ENCODE results near the gene PARP12.

Gene PARP12

DNA sequence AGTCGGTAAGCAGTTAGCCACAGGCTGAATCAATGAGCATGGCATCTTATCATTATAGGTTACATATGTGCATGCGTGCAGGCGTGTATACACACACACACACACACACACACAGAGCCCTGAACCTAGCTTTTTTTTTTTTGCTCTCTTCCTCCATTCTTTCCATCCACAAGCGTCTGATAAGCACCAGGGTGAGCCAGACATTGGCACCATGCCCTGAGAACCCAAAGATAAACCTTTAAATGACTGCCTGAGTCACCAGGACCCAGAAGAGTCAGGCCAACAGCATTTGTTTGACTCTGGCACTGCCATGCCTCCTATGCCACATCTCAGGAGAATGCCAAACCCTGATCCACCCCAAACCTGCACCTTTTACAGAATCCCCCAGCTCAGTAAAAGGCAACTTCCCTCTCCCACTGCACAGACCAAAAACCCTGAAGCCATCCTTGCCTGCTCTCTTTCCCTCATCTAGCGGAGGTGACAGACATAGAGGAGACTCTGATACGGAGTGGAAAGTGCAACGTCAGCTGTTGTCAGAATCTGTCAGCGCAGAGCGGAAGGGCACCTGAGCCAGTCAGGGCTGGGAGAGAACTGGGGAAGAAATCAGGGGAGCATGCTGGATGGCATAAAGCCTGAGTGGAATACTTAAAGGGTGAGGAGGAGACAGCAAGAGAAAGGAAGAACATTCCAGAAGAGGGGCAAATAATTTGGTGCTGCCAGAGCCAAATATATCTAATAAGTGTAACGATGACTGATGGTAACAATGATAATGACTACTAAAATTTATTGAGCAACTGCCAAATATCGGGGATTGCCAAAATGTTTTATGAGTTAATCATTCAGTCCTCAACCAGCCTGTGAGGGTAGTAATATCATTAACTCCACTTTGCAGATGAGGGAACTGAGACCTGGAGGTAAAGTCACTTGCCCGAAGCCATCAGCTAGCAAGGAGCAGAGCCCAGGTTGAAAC, 3.2 kb downstream of the PARP12 start:
- peak; percentile 63 for DNase-seq (ENCODE audit: low read depth)

DNA sequence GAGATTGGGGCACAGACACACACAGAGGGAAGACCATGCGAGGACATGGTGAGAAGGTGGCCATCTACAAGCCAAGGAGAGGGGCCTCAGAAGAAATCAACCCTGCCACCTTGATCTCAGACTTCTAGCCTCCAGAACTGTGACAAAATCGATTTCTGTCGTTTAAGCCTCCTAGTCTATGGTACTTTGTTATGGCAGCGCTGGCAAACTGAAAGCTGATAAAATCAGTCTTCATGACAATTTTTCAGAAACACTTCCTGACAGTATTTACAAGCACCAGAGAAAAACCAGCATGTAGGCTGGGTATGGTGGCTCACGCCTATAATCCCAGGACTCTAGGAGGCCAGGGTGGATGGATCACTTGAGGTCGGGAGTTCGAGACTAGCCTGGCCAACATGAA, 4.2 kb downstream of the PARP12 start:
- DNase-seq (ENCODE audit: low read depth) = no peak

DNA sequence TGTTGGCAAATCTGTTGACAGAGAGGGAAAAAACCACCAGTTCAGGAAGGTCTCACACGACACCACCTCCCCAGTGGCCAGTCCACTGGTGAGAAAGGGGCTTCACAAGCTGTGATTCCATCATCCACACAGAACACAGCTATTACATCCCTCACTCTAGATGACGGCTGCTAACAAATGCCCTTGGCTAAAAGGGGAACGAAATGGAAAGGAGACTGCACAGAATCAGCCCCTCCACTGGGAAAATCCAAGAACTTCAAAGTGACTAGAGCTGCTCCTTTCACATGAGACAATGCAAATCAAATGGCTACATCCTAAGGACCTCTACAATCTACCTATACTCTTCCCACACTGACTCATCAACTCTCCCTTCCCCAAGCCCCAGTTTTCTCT, 5.6 kb downstream of the PARP12 start:
- DNase-seq (ENCODE audit: low read depth) = no peak

DNA sequence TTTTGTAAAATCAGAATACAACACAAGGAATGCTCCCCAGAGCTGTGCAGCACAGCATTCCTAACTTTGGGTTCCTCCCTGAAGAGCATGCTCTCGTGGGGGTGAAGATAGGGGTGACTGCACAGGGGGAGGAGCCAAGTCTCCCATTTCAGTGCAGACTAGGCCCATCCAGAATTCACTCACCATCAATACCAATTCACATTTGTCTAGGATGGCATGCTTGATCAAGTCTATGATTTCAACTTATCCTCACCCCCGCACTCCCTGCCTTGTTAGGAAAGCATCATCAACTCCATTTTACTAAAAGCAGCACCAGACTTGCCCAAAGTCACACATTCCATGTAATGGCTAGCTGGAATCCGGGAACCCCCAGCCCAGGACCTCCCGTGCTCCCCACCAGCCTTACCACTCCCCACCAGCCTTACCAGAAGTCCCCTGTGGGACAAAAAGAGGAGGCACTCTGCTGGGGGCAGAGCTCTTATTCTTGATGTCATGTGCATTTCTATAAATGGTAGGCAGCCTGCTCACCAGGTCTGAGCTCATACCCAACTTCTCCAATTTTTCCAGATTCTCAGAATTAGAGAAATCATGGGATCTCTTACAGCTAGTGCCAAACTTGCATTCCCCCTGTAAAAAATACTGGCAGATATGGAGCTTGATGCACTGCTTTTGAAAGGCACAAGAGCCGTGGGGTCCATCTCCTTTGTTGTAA, 6.2 kb downstream of the PARP12 start:
- DNase-seq (ENCODE audit: low read depth) = no peak

DNA sequence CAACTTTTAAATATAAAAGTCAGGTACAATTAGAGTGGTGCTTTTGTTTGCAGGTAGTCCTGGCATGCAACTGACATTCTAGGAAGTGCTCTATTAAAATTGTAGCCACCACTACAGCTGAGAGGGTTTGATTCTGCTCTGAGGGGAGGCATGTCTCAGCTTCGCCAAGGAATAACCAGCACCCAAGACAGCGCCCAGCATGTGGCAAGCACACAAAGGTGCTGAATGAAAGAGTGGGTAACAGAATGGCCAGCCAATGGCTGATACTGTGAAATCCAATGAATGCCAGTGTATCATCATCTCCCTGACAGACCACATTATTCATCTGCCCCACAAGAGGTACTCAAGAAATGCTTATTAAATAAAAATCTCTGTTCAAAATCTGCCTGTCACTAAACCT, 6.9 kb downstream of the PARP12 start:
- DNase-seq (ENCODE audit: low read depth) = no peak

DNA sequence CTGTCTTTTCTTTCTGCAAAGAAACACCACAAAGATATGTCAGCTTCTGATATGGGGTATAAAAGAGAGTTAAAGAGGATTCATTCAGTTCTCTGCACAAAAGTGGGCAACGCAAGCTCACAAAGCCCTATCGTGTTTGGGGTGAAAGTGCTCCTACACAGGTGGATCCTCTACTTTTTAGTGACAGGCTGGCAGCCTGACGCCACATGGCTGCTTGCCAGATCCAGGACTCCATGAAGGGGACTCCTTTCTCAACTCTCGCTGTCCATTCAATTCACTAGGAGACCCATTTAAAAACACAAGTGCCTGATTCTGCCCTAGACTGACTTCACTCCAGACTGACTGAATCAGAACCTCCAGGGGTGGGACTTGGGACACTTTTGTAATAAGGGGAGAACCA, 8.0 kb downstream of the PARP12 start:
- no peak for DNase-seq (ENCODE audit: low read depth)

DNA sequence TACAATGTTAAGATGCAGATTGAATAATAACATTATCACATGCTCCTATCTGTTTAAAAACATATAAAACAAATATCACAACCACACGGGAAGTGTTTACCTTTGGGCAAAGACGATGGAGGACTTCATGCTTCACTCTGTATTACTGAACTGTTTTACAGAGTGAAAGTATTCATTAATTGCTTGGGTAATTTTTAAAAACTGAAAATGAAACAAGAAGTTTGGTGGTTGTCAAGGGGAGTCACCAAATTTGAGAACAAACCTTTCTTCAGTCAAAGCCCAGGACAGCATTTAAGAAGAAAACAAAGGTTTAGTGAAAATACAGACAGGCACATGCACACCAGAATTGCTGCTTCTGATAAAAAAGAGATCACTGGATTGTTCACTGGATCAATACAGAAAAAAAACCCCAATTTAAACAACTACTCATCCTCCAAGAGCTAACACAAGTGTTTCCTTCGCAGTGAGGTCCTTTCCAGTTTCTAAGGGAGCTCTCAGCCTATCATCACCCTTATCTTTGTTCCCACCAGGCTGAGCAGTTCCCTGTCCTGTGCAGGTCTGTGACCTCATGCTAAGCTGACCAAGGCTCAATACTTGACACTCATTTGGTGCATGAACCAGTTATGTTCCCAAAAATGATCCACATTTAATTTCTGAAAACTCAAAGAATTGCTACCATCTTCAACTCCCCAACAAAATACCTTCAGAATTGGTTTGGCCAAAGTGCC, 8.8 kb downstream of the PARP12 start:
- no peak for DNase-seq (ENCODE audit: low read depth)

DNA sequence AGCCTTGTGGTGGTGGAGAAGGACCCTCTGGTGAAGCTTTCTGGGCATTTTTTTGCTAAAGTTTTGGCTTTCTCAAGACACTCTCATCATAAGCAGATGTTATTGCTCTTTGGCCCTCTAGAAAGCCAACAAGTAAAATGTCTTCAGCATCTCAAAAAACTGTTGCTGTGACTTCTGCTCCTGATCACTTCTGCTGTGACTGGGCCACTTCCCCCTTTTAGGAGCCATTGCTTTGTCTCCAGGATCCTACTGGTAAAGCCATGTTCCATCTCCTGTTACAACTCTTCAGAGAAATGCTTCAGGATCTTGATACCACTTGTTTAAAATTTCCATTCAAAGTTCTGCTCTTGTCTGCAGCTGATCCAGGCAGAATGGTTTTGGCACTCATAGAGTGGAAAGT, 10.9 kb downstream of the PARP12 start:
- no peak for DNase-seq (ENCODE audit: low read depth)

DNA sequence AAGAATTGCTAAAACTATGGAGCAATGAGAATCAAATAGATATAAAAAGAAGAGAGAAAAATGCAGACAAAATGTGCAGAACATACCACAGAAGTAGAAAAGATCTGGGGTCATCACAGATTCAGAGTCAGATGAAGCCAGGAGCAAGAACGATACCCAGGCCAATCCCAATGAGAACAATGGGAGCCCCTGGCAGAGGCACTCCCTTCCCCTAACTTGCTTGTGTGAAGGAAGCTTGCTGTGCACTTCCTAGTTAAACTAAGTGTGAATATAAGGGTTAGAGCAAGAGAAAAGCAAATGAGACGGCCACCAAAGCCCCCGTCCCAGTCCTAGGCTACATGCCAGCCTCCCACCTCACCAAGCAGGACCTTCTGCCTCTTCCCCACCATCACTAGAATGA, 12.7 kb downstream of the PARP12 start:
- DNase-seq (ENCODE audit: low read depth) = no peak

DNA sequence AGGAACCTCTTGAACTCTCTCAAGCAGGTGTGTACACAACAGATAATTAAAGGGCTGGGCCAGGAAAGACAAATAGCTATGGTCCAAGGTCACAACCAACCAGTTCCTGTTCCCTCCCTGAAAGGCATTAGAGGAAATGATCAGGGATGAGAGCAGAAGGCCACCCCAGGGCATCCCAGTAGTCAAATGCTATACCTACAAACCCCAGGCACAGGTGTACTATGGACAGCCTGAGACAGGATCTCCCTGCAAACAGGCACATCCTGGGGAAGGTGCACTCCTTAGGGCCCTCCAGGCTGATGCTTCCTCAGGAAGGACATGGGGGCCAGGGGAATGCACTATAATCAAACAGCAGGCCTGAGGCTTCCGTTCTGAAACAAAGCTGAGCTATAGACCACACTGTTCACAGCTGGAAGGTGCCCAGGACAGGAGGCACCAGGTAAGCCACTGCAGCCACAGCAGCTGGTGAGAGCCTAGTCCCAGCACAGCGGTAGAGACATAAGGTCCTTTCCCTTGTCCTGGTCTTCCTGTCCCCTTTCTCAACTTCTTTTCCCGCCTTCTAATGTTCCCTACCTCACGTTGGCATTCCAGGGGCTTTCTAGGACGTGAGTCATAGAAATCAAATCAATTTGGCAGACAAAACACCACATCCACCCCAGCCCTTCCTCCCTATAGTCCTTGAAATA, 13.3 kb downstream of the PARP12 start:
- DNase-seq (ENCODE audit: low read depth) = no peak

DNA sequence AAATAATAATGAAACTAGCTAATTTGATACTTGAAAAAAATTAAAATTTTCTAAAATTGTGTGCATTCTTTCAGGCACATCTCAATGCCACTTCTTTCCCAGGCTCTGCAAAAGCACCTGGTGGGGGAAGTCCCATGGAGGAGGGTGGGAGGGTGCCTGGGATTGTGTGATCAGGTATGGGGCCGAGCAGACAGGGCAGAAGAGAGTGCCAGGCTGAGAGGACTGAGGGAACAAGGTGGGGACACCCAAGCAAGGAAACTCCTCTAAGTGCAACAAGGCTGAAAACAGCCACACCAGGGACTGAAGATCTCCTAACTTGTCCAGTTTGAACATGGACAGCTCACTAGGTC, 13.8 kb downstream of the PARP12 start:
- DNase-seq (ENCODE audit: low read depth) = no peak

DNA sequence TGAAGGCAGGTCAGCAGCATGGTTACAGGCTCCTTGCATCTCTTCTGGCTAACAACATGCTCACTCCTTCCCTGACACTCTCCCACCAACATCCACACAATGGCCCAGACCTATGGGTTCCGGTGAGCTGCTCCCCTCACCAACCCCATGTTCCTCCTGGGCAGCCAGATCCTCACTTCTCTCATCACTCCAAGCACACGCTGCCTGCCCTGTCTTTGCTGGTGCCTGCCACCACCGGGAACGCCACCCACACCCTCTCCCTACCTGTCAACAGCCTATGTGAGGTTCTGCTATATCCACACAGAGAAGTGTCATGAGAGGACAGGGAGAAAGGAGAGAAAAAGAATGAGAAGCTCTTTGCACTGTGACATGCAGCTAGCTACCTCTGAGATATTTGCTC, 14.6 kb downstream of the PARP12 start:
- DNase-seq (ENCODE audit: low read depth) = no peak

DNA sequence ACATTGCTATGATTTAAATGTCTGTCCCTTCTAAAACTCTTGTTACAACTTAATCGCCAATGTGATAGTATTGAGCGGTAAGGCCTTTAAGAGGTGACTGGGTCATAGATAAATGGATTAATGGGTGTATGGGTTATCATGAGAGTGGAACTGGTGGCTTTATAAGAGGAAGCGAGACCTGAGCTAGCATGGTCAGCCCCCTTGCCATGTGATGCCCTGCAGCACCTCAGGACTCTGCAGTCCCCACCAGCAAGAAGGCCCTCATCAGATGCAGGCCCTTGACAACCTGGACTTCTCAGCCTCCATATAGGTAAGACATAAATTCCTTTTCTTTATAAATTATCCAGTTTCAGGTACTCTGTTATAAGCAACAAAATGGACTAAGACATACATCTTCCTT, 15.6 kb downstream of the PARP12 start:
- DNase-seq (ENCODE audit: low read depth) = no peak

DNA sequence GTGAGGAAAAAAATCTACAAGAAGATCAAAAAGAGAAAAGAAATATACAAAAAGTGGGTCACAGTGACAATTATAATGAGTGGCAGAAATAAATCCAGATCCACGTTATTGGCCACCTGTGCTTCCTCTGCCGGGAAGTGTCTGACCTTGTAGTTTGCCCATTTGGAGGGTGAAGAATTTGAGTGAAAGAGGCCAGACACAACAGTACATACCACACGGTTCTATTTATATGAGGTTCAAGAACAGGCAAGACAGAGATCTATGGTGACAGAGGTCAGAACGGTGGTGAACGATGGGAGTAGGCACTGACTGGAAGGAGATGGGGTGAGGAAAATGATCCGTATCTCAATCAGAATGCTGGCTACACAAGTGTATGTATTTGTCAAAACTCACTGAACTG, 17.1 kb downstream of the PARP12 start:
- no peak for DNase-seq (ENCODE audit: low read depth)

DNA sequence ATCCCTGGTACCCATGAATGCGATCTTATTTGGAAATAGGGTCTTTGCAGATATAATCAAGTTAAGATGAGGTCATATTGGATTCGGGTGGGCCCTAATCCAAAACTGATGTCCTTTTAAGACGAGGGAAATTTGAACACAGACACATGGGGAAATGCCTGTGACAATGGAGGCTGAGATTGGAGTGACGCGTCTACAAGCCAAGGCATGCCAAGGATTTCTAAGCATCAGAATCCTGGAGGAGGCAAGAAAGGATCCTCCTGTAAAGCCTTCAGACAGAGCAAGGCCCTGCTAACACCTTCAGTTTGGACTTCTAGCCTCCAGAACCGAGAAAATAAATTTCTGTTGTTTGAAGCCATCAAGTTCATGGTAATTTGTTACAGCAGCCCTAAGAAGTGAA, 18.5 kb downstream of the PARP12 start:
- no peak for DNase-seq (ENCODE audit: low read depth)

DNA sequence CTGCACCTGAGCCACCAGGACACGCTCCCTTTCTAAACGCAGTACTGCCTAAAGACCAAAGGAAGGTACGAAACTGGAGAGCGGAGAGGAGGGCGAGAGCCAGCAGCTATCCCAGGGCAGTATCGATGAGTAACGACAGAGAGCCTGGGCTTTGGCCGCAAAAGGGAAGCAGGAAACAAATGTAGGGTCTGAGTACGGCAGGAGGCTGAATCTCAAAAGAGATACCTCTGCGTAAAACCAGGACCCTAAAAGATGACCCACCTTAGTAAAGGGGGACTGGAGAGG, 20.4 kb downstream of the PARP12 start:
- no peak for DNase-seq (ENCODE audit: low read depth)

DNA sequence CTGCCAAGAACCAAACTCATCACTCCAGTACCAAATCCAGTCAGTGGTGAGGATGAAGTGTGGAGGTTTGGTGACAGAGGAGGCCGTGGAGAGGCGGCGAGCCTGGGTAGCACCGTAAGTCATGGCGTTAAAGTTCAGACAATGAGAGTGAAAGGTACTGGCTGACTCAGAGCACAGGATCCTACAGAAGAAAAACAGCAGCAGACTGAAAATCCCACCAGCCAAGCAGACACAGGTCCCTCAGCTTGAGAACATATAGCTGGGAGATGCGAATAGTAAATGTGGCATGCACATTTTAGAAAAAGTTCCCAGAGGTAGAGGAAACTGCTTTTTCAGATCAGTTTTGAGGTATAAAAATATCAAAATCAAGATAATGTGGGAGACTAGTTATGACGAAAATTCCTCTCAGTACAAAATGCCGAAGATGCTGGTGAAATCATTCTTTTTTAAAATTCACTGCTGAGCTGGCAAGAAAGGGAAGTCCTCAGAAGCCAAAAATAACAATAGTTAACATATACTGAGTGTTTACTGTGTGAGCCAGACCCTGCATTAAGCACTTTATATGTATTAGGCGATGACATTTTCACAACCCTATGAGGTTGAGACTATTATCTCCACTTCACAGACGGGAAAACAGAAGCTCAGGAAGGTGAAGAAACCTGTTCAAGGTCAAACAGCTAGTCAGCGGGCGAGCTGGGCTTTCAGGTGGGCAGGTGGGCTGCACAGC, 20.9 kb downstream of the PARP12 start:
- DNase-seq (ENCODE audit: low read depth) = no peak

DNA sequence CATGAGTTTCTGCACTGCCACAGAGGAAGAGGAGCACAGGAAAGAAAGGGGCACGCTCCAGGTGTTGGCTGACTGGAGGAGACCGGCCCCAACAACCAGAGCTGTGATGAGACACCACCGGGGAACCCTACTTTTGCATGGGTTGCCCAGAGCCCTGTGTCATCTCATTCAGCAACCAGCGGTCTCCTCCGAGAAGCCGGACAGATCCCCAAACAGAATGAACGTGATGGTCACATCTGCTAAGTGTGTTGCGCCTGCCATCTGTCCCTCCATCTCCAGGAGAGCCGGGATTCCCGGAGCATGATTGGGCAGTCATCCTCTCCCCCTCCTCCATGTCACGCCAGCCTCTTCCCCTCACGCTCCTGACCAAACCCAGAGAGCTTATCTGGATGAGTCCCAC, 22.9 kb downstream of the PARP12 start:
- no peak for DNase-seq (ENCODE audit: low read depth)

DNA sequence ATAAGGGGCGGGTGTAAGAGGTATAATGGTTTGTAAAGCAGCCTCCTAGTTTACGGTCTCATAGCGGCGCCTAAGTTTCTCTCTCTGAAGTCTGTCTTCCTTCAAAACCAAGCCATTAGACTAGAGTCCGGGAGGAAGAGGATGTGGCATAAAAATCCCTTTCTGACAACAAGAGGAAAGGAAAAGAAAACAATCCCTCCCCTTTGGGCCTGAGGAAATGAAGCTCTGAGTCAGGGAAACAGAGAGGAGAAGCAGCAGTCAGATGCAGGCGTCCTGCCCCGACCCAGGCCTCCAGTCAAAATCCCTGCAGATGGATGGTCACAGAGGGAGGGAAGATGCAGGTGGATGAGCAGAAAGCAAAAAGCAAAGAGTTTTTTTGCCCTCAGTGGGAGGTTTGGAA, 23.7 kb downstream of the PARP12 start:
- no peak for DNase-seq (ENCODE audit: low read depth)

DNA sequence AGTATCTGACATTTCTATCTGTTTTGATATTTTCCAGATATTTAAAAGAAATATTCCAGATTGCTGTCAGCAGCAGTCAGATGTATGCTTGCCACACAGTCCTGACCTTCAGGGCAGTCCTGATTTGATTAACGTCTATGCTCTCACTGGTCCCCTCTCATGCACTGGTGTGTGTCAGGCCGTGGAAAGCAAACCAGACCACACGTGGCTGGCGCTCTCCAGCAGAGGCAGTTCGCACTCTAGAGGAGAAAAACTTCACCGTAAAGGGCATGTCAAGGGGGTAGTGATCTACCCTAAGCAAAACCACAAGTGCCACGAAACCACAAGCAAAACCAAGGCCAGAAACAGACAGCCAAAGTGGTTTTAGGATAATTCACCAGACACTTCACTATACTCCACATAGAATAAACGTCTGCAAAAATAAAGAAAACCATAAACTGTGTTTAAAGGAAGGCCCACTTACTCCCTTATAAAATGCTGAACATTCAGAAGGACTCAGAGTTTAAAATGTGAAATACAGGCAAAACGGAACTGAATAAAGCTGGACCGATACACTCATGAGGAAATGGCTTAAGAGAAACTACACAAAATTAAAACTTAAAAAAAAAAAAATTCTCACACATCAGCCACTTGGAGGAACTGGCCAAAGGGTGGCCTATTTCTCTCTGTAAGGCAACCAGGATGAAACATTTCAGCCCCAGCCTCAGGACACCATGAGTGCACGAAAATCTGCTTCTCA, 26.4 kb downstream of the PARP12 start:
- DNase-seq (ENCODE audit: low read depth) = no peak
